Measurements from ENCODE around the gene MS4A4E. TPM values are rescaled to one million over a fixed set of nuclear protein-coding genes. Genes with fewer than 3 reads are reported as not detected.
"Not testable (repeated sequence)": the region's sequence is repeated elsewhere in the genome, so short reads cannot be mapped to it uniquely, and the experiment has no call there.

The MS4A4E gene
- total RNA-seq, 1 donor: not detected

DNA sequence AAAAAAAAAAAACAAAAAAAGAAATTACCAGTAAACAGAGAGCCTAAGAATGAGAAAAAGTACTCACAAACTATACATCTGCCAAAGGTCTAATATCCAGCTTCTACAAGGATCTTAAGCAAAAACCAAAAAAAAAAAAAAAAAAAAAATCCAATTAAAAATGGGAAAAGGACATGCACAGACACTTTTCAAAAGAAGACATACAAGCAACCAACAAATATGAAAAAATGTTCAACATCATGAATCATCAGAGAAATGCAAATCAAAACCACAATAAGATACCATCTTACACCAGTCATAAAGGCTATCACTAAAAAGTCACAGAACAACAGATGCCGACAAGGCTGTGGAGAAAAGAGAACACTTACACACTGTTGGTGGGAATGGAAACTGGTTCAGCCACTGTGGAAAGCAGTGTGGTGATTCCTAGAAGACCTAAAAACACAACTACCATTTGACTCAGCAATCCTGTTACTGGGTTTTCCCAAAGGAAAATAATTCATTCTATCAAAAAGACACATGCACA lies 78.3 kb downstream of the MS4A4E start:
- H3K4me3 ChIP-seq (ENCODE audit: low read depth, low read length): no peak overlapping the region
- TF ChIP-seq CTCF (IDR thresholded peaks at IDR 0.05; ENCODE audit: insufficient read depth, low read depth, low read length): no peak
- DNase-seq (ENCODE audit: low read depth): no peak

DNA sequence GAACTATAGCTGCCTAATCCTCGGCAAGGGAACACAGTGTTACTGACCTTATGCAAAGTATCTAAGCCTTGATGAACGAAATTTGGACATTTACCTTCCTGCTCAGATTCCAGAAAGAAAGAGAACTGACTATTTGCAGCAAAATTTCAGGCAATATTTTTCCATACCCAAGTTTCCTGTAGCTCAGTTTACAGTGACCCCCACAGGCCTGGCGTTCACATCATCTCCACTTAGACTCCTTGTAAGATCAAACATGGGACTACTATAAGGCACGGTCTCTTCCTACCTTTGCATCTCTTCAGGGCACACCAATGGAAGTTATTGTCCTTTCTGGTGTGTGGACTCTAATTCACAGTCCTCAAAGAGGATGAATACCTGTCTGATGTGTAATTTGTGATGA lies 81.2 kb downstream of the MS4A4E start:
- TF ChIP-seq CTCF (IDR thresholded peaks at IDR 0.05; ENCODE audit: insufficient read depth, low read depth, low read length): no peak
- no peak overlapping the region for H3K4me3 ChIP-seq (ENCODE audit: low read depth, low read length)
- no peak for DNase-seq (ENCODE audit: low read depth)

GRCh38 chr11:60161107-60161506 lies 81.8 kb downstream of the MS4A4E start:
- no peak for DNase-seq (ENCODE audit: low read depth)
- no peak for TF ChIP-seq CTCF (IDR thresholded peaks at IDR 0.05; ENCODE audit: insufficient read depth, low read depth, low read length)
- no peak overlapping the region for H3K4me3 ChIP-seq (ENCODE audit: low read depth, low read length)

DNA sequence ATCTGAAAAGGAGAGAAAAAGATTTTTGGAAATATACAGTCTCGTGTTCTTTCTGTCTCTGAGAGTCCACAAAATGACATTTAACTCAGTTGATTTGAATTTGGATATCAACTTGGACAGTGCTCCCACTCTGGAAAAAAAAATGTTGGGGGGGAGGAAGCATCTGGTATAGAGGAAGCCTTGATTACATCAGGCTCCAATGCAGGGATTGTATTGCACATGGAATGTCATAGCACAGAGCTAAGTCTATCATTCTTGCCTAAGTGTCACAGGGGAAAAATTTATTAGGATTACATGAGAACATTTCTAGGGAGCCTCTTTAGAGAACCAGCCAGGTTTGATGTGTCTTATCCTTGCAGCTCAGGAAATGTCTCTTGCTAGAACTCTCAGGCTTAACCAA lies 83.1 kb downstream of the MS4A4E start:
- DNase-seq (ENCODE audit: low read depth): no peak
- no peak for TF ChIP-seq CTCF (IDR thresholded peaks at IDR 0.05; ENCODE audit: insufficient read depth, low read depth, low read length)
- H3K4me3 ChIP-seq (ENCODE audit: low read depth, low read length): no peak overlapping the region

DNA sequence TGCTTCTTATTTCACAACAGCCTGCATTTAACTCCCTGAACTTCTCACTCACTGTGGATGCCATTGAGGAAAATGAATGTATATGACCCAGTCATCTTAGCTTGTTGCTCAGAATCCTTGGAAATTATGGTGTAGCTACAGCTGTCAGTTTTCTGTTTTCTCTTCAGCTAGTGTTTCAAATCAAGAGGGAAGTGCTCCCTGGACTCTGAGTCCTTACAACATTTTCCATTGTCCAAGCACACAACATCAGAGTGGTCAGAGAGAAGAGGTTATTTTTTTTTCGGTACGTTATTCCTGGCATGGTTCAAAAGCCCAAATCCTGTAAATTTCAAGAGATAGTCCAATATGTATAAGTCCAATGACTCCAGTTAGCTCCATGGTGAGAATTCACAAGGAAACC lies 83.7 kb downstream of the MS4A4E start:
- no peak overlapping the region for H3K4me3 ChIP-seq (ENCODE audit: low read depth, low read length)
- DNase-seq (ENCODE audit: low read depth): no peak
- no peak for TF ChIP-seq CTCF (IDR thresholded peaks at IDR 0.05; ENCODE audit: insufficient read depth, low read depth, low read length)

- TF ChIP-seq CTCF (IDR thresholded peaks at IDR 0.05; ENCODE audit: insufficient read depth, low read depth, low read length): no peak
- DNase-seq (ENCODE audit: low read depth): no peak
- no peak overlapping the region for H3K4me3 ChIP-seq (ENCODE audit: low read depth, low read length)
Measured at GRCh38 chr11:60158636-60159035, 84.3 kb downstream of the MS4A4E start.

- TF ChIP-seq CTCF (IDR thresholded peaks at IDR 0.05; ENCODE audit: insufficient read depth, low read depth, low read length): no peak
- H3K4me3 ChIP-seq (ENCODE audit: low read depth, low read length): no peak overlapping the region
- DNase-seq (ENCODE audit: low read depth): no peak
Measured at GRCh38 chr11:60155931-60156330, 87.0 kb downstream of the MS4A4E start.

DNA sequence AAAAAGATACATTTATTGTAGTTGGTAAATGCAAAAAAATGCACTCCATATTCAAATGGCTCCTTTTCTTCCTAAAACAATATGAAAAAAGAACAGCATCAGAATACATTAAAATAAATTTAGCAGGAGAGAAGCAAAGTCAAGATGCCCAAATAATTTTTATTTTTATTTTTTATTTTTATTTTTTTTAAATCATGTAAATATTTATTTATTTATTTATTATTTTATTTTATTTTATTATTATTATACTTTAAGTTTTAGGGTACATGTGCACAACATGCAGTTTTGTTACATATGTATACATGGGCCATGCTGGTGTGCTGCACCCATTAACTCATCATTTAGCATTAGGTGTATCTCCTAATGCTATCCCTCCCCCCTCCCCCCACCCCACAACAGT lies 90.2 kb downstream of the MS4A4E start:
- H3K4me3 ChIP-seq (ENCODE audit: low read depth, low read length); DNase-seq (ENCODE audit: low read depth): not testable (repeated sequence)

All from fibroblast of villous mesenchyme (primary cell).